NCI-H2227 (cell line): ENCODE results near the gene ASB6.
"Not testable (repeated sequence)": the region's sequence is repeated elsewhere in the genome, so short reads cannot be mapped to it uniquely, and the experiment has no call there.

ENCODE experiments used
- DNase-seq: peaks from one replicate; lab custom pipeline; 2025; ENCODE audit not compliant: unreplicated experiment; lab: John Stamatoyannopoulos, UW

Gene ASB6

GRCh38 chr9:129609486-129610212 is 32.3 kb downstream of the ASB6 start:
- DNase-seq, result no peak

- no peak for DNase-seq
Measured at GRCh38 chr9:129608561-129609481, 33.1 kb downstream of the ASB6 start.

GRCh38 chr9:129607027-129607387 is 34.9 kb downstream of the ASB6 start:
- DNase-seq, result no peak

- DNase-seq, result no peak
Measured at GRCh38 chr9:129606161-129607026, 35.6 kb downstream of the ASB6 start.

- no peak for DNase-seq
Measured at GRCh38 chr9:129604766-129605163, 37.2 kb downstream of the ASB6 start.

DNA sequence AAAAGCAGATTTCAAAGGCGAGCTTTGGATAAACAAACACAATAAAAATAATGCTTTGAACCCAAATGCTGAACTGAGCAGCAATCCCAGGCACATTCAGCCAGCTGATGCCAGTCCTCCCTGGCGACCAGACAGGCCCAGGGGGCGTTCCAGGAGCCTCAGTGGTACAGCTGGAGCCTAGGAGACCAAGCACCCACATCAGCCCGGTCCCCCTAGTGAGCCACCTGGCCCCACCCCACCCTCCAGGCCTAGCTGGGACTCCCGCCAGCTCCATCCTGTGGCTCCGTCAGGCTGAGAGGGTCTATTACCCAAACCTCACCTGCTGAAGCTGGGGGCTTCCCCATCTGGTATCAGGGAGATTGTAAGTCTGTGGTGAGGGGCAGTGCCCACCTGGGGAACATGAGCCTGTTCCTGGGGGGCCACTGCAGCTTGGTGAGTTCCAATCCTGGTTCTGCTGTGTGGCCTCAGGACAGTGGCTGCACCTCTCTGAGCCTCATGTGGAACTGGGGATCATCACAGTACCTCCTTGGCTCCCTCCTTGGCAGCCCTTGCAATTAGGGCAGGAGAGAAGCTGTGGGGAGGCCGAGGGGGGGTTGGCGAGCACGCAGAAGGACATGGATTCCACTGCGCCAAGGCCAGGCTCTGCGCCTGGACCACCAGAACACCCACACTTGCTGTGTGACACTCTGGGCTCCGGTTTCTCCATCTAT is 37.7 kb downstream of the ASB6 start:
- no peak for DNase-seq

DNA sequence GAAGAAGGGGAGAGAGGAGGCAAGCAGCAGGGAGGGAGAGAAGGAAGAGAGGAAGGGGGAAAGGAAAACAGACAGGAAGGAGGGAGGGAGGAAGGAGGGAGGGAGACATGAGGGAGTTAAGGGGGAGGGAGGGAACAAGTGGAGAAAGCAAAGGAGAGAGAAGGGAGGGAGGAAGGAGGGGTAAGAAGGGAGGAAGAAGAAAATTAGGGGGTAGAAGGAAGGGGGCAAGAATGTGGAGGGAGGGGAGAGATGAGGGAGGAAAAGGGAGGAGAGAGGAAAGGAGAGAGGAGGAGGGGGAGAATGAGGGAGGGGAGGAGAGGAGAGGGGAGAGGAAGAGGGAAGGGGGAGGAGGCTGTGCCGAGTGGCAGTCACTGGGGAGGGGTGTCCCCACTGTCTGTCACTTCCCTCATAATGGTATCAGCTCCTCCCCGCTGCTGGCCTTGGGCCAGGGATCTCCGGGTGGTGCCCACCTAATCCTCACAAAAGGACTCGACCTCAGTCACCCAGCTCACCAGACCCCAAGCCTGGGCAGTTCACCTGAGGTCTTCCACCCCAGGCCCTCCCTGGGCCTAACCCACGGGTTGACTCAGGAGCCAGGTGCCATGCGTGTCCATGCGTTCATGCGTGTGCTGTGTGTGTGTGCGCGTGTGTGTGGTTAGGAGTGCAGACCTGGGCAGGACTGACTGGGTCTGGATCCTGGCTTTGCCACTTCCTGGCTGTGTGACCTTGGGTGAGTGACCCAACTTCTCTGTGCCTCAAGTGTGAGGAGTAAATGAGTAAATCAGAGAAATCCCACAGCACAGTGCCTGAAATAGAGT is 39.1 kb downstream of the ASB6 start:
- DNase-seq, result no peak

DNA sequence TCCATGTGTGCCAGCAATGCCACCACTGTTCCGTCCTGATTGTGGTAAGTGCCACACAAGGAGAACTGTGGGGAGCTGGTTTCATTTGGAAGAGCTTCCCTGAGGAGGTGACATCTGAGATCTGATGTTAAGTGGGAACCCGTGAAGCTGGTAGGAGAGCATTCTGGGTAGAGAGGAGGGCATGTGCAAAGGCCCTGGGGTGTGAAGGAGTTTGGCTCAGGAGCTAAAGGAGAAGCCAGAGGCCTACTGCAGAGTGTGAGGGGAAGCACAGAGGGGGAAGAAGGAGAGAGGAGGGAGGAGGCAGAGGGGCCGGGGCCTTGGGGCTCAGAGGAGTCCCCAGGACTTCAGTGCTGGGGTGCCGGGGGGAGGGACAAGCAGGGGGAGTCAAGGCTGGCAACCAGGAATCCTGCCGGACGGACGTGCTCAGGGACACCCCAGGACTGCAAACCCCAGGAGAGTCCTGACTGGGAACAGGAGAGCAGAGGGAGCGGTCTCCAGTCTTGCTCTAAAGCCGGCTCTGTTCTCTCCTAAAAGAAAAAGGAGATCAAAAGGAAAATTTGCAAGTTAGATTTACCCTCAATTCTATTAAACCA is 40.8 kb downstream of the ASB6 start:
- DNase-seq, result no peak

DNA sequence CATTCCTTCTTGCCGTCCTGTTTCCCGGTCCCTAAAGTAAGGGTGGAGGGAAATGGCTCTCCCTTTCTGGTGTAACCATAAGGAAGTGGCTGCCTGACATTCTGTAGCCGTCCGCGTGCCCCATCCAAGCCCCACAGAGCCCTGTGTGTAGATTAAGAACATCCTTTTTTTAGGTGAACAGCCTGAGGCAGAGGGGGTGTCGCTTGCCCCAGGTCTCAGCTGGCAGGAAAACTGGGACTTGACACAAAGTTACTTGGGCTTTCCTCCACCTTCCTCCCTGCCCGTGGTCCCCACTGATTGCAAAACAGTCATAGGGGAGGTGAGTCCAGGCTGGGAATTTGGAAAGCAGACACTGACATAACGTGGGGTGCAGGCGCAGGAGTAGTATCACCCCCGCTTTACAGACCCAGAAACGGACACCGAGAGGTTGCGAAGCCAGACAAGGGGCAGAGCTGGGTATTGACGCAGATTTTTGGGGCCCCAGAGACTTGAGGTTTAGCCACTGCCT is 43.8 kb downstream of the ASB6 start:
- DNase-seq, result no peak

DNA sequence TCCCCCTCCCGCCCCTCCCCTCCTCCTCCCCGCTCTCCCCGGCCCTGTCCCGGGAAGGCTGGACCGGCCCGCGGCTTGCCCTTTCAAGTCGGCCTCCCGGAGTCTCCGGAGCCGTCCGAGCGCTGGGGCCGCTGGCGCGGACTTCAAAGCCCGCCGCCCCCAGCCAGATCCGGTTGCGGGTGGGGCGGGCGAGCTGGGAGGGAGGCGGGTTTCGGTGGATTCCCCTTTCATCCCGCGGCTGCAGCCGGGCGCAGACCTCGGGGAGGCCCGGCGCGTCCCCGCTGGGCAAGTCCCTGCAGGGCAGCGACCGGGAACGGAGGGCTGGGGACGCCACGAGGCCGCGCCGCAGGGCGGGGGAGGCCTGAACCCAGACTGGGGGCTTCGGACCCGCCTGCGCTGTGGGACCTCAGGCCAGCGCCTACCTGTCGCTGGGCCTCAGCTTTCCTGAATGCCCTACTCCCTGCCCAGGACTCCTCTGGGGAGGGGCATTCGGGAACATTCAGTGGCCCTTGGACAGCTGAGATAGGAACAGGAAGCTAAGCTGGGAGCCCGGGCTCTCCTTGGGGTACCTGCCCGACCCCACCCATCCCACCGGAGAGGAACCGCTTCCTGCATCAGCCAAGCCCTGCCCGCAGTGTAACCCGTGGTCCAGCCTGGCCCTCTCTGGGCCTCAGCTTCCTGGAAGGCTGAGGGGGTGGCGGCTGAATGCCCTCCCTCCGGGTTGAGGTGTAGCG is 44.4 kb downstream of the ASB6 start:
- no peak for DNase-seq

DNA sequence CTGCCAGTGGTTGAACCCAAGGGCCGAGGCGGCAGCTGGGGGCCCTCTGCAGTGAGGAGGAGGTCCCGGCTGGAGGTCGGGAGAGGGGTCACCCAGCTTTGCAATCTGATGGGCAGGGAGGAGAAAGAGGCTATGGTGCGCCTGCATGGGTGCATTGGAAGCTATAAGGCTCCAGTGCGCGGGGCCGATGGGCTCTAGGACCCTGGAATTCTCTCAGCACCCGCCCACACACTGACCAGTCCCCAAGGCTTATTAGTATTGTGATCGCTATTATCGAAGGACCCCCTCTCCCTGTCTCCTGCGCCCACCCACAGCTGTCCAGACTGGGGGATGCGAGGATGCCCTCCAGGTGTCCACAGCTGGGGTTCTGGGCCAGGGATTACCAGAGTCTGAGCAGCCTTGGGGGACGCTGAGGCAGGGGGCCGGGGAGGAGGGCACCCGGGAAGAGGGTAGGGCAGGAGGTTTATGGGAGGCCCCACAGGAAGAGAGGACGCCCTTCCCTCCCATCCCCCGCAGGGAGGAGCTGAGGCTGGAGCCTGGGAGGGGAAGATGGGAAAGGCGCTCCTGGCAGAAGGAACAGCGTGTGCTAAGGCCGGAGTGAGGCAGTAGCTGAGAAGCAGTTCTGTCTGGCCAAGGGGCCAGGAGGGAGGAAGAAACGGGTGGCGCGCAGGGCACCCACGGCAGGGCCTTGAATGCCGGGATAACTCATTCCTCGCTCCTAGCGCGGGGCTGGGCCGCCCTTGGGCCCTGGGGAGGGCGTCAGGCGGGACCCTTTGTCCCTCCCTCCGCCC is 45.2 kb downstream of the ASB6 start:
- peak; percentile 18 for DNase-seq

DNA sequence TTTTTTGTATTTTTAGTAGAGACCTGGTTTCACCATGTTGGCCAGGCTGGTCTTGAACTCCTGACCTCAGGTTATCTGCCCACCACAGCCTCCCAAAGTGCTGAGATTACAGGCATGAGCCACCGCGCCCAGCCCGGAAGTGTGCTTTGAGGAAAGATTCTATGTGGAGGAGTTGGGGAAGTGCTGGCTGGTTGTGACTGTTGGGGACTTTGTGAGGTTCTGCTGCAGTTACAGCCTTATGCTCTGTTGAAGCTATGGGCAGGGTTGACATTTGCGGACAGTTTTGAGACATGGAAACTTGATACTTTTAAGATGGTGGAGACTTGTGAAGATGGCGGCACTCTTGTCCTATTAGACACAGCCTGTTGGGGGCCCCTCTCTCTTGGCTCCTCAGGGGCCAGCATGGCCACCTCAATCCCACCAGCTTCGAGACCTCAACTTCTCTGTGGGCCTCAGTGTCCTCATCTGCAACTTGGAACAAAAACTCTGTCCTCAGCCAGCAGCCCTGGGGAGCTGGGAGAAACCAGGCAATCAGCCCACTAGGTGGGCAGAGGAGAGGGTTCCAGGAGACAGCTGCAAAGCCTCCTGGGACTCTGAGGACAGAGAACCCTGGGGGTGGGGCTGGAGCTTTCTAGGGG is 45.9 kb downstream of the ASB6 start:
- no peak for DNase-seq

DNA sequence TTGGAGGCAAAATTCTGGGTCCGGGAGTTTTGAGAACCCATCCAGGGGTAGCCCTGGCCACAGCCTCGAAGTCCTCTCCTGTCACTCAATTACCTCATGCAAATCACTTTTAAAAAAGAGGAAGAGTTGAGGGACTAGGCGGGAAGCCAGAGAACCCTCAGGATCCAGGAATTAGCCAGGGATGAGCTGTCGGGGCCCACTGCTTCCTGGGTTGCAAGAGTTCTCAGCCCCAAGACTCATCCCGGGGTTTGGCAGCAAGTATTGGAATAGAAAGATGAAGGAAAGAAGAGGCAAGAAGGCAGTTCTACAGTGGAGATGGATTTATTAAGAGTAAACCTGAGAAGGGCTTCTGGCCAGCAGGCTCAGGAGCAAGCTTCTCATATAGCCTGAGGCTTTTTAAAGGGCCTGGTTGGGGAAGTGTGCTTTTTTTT is 46.6 kb downstream of the ASB6 start:
- DNase-seq, result no peak

- DNase-seq, result no peak
Measured at GRCh38 chr9:129594632-129595031, 47.3 kb downstream of the ASB6 start.

DNA sequence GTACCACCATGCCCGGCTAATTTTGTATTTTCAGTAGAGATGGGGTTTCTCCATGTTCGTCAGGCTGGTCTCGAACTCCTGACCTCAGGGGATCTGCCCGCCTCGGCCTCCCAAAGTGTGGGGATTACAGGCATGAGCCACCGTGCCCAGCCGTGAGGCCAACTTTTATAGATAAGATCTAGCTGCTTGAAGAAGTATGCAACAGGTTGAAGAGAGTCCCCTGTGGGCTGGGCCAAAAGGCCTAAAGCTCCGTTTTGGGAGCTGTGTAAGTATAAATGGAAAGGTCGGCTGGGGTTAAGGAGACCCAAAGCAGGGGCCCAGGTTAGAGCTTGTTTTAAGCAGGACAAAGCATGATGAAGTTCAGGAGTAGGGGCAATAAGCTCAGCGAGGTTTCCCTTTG is 49.2 kb downstream of the ASB6 start:
- DNase-seq, result not testable (repeated sequence)

DNA sequence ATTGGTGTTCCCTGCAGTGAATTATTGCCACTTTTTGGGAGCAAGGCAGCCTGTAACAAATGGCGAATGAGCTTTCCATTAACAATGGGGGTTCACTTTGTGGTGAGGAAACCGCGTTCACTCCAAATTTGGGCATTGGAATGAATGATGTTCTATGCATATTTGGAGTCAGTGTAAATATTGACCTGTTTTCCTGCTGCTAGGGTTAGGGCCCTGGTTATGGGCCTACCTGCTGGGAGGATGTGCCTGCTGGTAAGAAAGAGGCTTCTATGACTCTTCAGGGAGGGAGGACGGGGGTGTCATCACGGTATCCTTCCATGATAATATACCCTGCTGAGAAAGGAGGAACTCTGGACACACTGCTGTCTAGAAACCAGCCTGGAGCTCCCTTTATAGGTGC is 50.0 kb downstream of the ASB6 start:
- DNase-seq, result no peak

DNA sequence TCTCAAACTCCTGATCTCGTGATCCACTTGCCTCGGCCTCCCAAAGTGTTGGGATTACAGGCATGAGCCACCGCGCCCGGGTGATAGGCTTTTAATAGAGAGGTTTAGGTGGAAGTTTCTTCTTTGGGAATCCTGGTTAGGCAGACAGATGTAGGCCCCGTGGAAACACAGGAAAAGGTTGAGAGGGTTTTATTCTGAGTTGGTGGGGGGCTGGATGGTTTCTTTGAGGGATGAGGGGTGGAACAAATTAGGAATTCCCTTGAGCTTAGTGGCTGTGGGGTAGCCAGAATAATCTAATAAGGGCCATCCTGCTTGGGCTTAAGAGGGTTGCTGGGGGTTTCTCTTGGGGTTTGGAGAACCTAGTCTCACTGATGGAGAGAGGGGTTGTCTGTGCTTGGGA is 51.5 kb downstream of the ASB6 start:
- DNase-seq, result no peak
